ENCODE data around the gene SLC66A2.

SLC66A2 gene

DNA sequence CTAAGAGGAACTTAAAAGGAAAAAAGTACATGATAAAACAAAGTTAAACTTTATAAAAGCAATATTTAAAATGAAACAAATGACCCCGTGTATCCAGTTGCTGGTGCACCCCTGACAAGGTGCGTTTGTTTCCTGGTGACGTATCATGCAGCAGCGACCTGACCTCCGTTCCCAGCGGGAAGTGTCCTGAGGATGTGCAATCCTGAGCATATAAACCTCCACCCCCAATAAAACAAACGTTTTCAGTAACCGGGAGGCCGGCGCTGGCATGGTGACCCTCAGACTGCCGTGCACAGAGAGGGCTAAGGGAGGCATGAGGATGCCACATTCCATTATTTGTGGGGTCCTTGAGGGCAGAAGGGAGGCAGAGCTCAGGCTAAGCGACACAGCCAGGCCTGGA, 14.8 kb downstream of the SLC66A2 start:
- no peaks in the 10 kb centered on the region for H3F3A ChIP-seq (ENCODE audit: low read depth)
- peaks cover 45% of the 10 kb centered on the region; the same call in 1 of the 2 replicates for H3K79me2 ChIP-seq (ENCODE audit: insufficient read depth, low read length)
- H3K4me2 ChIP-seq (ENCODE audit: low read depth, low read length, poor library complexity, severe bottlenecking), result no peak overlapping the region

GRCh38 chr18:79935925-79936324, 15.5 kb downstream of the SLC66A2 start:
- no peaks in the 10 kb centered on the region for H3K9me2 ChIP-seq (replicated peaks; ENCODE audit: low read depth, low read length)
- H3K79me2 ChIP-seq (ENCODE audit: insufficient read depth, low read length), result peaks cover 46% of the 10 kb centered on the region
- H3K9me3 ChIP-seq (ENCODE audit: insufficient read depth, low read depth, low read length), result peaks cover 9% of the 10 kb centered on the region; the same call in 1 of the 2 replicates
- TF ChIP-seq EZH2phosphoT487 (IDR thresholded peaks at IDR 0.05; ENCODE audit: borderline replicate concordance), result no peak
- TF ChIP-seq, protein P1, sequence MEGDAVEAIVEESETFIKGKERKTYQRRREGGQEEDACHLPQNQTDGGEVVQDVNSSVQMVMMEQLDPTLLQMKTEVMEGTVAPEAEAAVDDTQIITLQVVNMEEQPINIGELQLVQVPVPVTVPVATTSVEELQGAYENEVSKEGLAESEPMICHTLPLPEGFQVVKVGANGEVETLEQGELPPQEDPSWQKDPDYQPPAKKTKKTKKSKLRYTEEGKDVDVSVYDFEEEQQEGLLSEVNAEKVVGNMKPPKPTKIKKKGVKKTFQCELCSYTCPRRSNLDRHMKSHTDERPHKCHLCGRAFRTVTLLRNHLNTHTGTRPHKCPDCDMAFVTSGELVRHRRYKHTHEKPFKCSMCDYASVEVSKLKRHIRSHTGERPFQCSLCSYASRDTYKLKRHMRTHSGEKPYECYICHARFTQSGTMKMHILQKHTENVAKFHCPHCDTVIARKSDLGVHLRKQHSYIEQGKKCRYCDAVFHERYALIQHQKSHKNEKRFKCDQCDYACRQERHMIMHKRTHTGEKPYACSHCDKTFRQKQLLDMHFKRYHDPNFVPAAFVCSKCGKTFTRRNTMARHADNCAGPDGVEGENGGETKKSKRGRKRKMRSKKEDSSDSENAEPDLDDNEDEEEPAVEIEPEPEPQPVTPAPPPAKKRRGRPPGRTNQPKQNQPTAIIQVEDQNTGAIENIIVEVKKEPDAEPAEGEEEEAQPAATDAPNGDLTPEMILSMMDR (conservative IDR thresholded peaks at IDR 0.05; ENCODE audit: low read length), result no peak
- no peaks in the 10 kb centered on the region for H3F3A ChIP-seq (ENCODE audit: low read depth)
- H3K4me1 ChIP-seq (ENCODE audit: insufficient read depth, low read length, poor library complexity, severe bottlenecking), result no peaks in the 10 kb centered on the region
- H3K36me3 ChIP-seq (ENCODE audit: insufficient read depth, low read length), result peaks cover 41% of the 10 kb centered on the region; the same call in 1 of the 2 replicates
- H3K27me3 ChIP-seq (ENCODE audit: insufficient read depth, low read length, poor library complexity, severe bottlenecking), result no peaks in the 10 kb centered on the region
- no peak overlapping the region for H2AFZ ChIP-seq (ENCODE audit: low read length)
- no peaks in the 10 kb centered on the region for H4K20me1 ChIP-seq (ENCODE audit: insufficient read depth, low read length, poor library complexity, severe bottlenecking)
- H3K4me2 ChIP-seq (ENCODE audit: low read depth, low read length, poor library complexity, severe bottlenecking), result no peak overlapping the region
- H3K4me3 ChIP-seq (ENCODE audit: low read length, poor library complexity, severe bottlenecking), result no peak overlapping the region
- H3K9ac ChIP-seq (ENCODE audit: low read depth, low read length, poor library complexity, severe bottlenecking), result no peak overlapping the region

More for the DNA sequence above, 14.8 kb downstream of the SLC66A2 start:
- no peak overlapping the region for H2AFZ ChIP-seq (ENCODE audit: low read length)
- no peaks in the 10 kb centered on the region for H4K20me1 ChIP-seq (ENCODE audit: insufficient read depth, low read length, poor library complexity, severe bottlenecking)
- no peaks in the 10 kb centered on the region for H3K4me1 ChIP-seq (ENCODE audit: insufficient read depth, low read length, poor library complexity, severe bottlenecking)
- H3K9me3 ChIP-seq (ENCODE audit: insufficient read depth, low read depth, low read length), result peaks cover 3% of the 10 kb centered on the region; the same call in 1 of the 2 replicates
- no peaks in the 10 kb centered on the region for H3K27me3 ChIP-seq (ENCODE audit: insufficient read depth, low read length, poor library complexity, severe bottlenecking)
- H3K9ac ChIP-seq (ENCODE audit: low read depth, low read length, poor library complexity, severe bottlenecking), result no peak overlapping the region
- H3K9me2 ChIP-seq (replicated peaks; ENCODE audit: low read depth, low read length), result no peaks in the 10 kb centered on the region
- peaks cover 46% of the 10 kb centered on the region; the same call in 1 of the 2 replicates for H3K36me3 ChIP-seq (ENCODE audit: insufficient read depth, low read length)
- TF ChIP-seq, protein P1 (conservative IDR thresholded peaks at IDR 0.05; ENCODE audit: low read length), result no peak
- no peak for TF ChIP-seq EZH2phosphoT487 (IDR thresholded peaks at IDR 0.05; ENCODE audit: borderline replicate concordance)
- H3K4me3 ChIP-seq (ENCODE audit: low read length, poor library complexity, severe bottlenecking), result no peak overlapping the region

- H2AFZ ChIP-seq (ENCODE audit: low read length), result no peak overlapping the region
- no peaks in the 10 kb centered on the region for H4K20me1 ChIP-seq (ENCODE audit: insufficient read depth, low read length, poor library complexity, severe bottlenecking)
- H3K9me3 ChIP-seq (ENCODE audit: insufficient read depth, low read depth, low read length), result peaks cover 9% of the 10 kb centered on the region; the same call in 1 of the 2 replicates
- no peak overlapping the region for H3K4me2 ChIP-seq (ENCODE audit: low read depth, low read length, poor library complexity, severe bottlenecking)
- peaks cover 44% of the 10 kb centered on the region for H3K79me2 ChIP-seq (ENCODE audit: insufficient read depth, low read length)
- H3K9ac ChIP-seq (ENCODE audit: low read depth, low read length, poor library complexity, severe bottlenecking), result no peak overlapping the region
- TF ChIP-seq, protein P1 (conservative IDR thresholded peaks at IDR 0.05; ENCODE audit: low read length), result no peak
- no peak for TF ChIP-seq EZH2phosphoT487 (IDR thresholded peaks at IDR 0.05; ENCODE audit: borderline replicate concordance)
- H3K4me3 ChIP-seq (ENCODE audit: low read length, poor library complexity, severe bottlenecking), result no peak overlapping the region
- H3K4me1 ChIP-seq (ENCODE audit: insufficient read depth, low read length, poor library complexity, severe bottlenecking), result no peaks in the 10 kb centered on the region
- H3K9me2 ChIP-seq (replicated peaks; ENCODE audit: low read depth, low read length), result no peaks in the 10 kb centered on the region
- no peaks in the 10 kb centered on the region for H3K27me3 ChIP-seq (ENCODE audit: insufficient read depth, low read length, poor library complexity, severe bottlenecking)
- peaks cover 41% of the 10 kb centered on the region; the same call in 1 of the 2 replicates for H3K36me3 ChIP-seq (ENCODE audit: insufficient read depth, low read length)
- no peaks in the 10 kb centered on the region for H3F3A ChIP-seq (ENCODE audit: low read depth)
Measured at GRCh38 chr18:79935499-79935898, 16.0 kb downstream of the SLC66A2 start.
